HG03196 (cell line): ENCODE measurements around the gene GPR137B.
A peak's percentile ranks its signal among the peaks of the same experiment; 100 is the strongest.
"Not testable (repeated sequence)": the region's sequence is repeated elsewhere in the genome, so short reads cannot be mapped to it uniquely, and the experiment has no call there.

Experiments used
- ATAC-seq: cut with Tn5 transposase; IDR thresholded peaks from one replicate; pipeline ENCODE4 v1.9.1; 2021; ENCODE audit not compliant: unreplicated experiment

Gene GPR137B, protein sequence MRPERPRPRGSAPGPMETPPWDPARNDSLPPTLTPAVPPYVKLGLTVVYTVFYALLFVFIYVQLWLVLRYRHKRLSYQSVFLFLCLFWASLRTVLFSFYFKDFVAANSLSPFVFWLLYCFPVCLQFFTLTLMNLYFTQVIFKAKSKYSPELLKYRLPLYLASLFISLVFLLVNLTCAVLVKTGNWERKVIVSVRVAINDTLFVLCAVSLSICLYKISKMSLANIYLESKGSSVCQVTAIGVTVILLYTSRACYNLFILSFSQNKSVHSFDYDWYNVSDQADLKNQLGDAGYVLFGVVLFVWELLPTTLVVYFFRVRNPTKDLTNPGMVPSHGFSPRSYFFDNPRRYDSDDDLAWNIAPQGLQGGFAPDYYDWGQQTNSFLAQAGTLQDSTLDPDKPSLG

DNA sequence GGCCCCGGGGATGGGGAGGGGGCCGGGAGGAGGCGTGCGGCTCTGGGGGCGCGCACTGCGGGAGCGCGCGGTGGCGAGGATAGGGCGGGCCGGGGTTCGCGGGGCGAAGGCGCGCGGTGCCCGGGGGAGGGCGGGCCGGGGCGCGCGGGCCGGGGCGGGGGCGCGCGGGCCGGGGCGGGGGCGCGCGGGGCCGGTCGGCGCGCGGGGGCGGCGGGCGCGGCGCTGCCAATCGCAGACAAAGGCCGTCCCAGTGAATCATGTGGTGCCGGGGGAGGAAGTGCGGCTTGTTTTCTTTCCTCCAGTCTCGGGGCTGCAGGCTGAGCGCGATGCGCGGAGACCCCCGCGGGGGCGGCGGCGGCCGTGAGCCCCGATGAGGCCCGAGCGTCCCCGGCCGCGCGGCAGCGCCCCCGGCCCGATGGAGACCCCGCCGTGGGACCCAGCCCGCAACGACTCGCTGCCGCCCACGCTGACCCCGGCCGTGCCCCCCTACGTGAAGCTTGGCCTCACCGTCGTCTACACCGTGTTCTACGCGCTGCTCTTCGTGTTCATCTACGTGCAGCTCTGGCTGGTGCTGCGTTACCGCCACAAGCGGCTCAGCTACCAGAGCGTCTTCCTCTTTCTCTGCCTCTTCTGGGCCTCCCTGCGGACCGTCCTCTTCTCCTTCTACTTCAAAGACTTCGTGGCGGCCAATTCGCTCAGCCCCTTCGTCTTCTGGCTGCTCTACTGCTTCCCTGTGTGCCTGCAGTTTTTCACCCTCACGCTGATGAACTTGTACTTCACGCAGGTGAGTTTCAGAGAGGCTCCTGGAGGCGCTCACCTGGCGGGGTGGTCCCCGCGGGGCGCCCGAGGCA, at the start of gene GPR137B:
Gene GPR137B, plus strand, starts transcription at position 287 of the 851 bp plus-strand sequence. Its CDS starts 84 bp downstream, at position 371.
- peak; percentile 60 for ATAC-seq

DNA sequence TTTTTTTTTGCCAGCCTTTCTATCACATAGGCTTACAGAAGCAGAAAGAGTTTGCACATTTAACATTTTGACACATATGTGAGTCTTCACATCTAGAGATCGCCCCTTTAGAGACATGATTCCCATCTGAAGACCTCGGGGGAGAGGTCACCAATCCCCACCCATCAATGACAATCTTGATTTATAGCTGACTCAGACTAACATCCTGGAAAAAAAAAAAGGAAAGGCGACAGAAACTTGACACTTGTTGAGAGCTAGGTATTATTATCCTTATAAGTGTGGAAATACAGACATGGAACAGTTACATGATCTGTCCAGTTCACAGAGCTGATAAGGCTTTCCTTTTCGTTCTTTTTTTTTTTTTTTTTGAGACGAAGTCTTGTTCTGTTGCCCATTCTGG, 49.4 kb upstream of the GPR137B start:
- ATAC-seq, result no peak

DNA sequence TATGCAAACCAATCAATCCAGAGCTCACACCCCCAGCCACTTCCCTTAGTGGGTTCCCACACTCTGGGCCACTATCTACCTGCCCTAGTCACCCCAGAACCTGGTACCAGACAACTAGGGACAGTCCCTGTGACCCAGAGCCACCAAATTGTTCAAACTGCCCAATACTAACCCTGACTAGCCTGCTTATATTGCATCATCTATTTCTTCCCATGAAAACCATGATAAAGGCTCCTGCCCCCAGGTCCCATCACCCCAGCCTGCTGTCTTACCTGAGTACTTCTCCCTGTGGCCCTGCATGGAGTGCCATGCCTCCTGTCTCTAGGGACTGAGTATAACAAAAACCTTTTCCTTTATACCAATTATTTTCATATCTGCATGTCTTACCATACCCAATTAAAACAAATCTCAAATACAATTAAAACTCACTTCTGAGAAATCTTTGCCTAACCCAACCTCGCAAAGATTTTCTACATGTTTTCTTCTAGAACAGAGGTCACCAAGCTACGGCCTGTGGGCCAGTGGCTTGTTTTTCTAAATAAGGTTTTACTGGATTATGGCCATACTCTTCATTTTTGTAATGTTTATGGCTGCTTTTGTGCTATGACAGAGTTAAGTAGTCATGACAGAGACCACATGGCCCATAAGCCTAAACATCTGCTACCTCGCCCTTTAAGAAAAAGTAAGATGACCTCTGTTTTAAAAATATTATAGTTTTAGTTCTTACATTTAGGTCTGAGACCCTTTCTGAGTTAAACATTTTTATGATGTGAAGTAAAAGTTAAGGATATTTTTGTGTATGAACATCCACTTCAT, 46.4 kb upstream of the GPR137B start:
- no peak for ATAC-seq

DNA sequence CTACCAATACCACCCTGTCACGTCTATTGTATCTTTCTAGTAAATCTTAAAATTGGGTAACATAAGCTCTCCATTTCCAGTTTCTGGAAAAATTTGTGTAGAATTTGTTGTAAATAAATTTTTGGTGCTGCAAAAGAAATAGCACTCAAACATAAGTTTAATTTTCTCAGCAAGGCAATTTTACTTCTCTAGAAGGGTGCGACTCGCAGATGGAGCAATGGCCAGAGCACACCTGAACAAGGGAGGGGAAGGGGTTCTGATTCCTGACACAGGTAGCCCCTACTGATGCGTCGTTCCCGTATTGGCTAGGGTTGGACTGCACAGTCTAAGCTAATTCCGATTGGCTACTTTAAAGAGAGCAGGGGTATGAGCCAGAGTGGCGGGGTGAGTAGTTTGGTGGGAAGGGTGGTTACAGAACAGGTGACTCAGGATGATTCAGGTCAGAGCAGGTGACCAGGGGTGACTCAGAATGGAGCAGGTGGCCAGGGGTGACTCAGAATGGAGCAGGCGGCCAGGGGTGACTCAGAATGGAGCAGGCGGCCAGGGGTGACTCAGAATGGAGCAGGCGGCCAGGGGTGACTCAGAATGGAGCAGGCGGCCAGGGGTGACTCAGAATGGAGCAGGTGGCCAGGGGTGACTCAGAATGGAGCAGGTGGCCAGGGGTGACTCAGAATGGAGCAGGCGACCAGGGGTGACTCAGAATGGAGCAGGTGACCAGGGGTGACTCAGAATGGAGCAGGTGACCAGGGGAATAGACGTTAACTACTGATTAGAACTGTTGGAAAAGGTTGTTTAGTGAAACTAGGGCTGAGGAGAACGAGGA, 45.5 kb upstream of the GPR137B start:
- not testable (repeated sequence) for ATAC-seq

DNA sequence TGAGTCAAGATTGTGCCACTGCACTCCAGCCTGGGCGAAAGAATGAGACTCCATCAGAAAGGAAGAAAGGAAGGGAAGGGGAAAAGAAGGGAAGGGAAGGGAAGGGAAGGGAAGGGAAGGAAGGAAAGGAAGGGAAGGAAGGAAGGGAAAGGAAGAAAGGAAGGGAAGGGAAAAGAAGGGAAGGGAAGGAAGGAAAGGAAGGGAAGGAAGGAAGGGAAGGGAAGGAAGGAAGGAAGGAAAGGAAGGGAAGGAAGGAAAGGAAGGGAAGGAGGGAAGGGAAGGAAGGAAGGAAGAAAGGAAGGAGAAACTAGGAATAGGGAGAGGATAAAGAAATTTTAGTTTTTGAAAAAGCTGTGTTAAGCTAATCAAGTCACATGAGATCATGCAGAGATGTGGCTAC, 44.1 kb upstream of the GPR137B start:
- no peak for ATAC-seq

DNA sequence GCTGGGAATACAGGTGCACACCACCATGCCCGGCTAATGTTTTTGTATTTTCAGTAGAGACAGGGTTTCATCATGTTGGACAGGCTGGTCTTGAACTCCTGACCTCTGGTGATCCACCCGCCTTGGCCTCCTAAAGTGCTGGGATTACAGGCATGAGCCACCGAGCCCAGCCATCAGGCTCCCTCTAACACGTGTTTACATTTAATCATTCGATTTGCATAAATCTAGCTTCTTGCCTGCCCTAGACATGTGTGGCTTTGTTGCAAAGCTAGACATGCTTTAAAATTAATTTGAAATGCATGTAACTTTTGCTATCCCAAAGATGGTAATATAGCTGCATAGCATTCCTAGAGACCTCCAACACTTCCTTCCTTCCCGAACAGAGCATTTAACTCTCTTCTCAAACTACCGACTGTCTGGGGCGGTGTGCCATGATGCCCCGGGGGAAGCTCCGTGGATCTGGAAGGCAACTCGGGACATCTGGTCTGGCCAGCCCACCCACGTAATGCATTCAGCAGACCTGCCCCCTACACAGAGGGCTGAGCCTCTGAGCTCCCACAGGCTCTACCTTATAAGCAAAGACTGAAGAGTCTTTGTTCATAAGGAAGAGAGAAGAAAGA, 42.9 kb upstream of the GPR137B start:
- ATAC-seq, result no peak

DNA sequence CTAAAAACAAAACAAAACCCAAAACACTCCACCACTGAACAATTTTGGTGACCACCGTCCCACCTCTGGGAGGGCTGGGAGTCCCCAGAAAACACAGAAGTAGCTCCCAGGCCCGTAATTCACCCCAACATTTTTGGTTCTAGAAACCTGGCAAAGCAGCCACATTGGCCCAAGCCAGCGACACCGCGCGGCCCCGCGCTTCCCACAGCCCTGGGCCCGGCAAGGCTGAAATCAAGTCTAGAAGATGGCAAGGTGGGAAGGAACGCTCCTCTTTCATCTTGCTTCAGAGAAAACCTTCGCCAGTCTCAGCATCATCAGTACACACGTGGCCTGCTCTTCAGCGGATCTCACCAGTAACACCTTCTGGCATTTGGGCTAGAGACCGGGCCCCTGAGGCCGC, 41.5 kb upstream of the GPR137B start:
- ATAC-seq, result no peak

DNA sequence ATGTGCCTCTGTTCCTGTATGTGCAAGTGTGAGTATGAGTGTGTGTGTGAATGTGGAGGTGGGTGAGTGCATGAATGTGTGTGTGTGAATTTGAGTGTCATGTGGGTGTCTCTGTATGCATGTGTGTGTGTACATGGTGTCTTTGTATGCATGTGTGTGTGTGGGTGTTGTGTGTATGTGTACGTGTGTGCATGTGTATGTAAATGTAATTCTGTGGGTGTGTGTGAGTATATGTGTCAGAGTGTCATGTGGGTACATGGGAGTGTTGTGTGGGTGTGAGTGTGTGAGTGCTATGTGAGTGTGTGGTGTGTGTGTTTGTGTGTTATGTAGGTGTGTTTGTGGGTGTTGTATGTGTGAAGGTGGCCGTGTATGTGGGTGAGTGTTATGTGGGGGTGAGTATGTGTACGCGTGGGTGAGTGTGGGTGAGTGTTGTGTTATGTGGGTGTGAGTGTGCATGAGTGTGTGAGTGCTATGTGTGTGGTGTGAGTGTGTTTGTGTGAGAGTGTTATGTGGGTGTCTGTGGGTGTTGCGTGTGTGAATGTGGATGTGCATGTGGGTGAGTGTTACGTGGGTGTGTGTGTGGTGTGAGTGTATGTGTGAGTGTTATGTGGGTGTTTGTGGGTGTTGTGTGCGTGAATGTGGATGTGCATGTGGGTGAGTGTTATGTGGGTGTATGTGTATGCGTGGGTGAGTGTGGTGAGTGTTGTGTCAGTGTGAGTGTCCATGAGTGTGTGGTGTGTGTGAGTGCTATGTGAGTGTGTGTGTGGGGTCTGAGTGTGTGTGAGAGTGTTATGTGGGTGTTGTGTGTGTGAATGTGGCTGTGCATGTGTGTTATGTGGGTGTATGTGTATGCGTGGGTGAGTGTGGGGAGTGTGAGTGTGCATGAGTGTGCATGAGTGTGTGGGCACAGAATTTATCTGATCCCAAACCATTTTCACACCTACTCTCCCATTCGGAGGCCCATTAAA, 40.8 kb upstream of the GPR137B start:
- ATAC-seq, result no peak

DNA sequence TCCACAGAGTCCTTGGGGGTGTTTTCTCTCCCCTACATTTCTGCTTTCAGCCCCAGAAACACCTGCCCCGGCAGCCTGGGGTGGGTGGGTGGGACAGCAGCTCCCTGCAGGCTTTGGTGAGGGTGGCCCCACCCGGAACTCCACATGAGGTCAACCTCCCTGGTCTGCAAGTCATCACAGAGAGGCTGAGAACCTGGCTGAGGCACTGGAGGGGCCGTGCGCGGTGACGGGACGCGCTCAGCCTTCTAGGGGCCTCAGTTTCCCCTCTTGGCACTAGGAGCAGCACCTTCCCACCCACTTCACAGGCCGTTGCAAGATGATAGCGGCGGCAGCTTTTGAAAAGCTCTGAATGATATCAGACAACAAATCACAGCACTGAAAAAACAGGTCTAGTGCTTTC, 39.7 kb upstream of the GPR137B start:
- ATAC-seq, result no peak

DNA sequence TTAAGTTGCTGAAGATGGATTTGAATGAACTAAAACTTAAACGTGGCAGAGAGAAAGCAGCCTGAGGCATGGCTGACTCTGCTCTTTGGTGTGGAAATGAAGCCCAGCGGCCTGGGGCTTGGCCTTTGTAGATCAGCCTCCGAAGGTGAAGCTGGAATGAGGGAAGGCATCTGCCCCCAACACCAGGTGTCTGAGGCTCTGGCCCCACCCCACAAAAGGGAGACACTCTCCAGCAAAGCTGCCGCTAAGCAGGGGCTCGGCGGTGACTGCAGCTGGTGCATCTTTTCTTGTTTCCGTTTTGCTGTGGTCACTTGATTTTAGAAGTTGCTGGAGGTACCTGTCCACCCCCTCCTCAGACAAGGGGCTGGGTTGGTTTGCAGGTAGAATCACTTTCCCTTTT, 39.3 kb upstream of the GPR137B start:
- no peak for ATAC-seq

DNA sequence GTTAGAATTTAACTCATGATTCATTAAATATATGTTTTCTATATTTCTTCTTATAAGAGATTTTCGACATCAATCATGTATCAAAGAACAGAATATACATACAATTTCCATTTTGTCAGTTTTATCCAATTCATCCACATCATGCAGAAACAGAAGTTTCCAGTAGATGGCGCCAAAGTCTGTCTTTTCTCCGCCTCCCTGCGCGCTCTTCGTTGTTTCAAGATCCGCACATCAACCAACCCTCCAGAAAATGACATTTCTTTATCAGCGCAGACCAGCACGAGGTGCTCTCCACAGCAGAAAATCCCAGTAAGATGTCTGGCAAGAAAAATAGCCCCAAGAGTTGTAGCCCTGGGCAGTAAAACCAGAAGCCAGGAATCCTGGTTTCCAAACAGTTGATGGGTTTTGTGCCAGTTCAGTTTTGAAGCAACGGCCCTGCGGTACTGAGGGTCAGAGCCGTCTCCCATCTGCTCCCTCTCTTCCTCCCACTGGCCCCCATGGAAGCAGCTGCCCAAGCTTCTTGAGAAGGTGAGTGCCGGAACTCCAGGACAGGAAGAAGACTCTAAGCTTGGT, 38.6 kb upstream of the GPR137B start:
- ATAC-seq, result no peak

DNA sequence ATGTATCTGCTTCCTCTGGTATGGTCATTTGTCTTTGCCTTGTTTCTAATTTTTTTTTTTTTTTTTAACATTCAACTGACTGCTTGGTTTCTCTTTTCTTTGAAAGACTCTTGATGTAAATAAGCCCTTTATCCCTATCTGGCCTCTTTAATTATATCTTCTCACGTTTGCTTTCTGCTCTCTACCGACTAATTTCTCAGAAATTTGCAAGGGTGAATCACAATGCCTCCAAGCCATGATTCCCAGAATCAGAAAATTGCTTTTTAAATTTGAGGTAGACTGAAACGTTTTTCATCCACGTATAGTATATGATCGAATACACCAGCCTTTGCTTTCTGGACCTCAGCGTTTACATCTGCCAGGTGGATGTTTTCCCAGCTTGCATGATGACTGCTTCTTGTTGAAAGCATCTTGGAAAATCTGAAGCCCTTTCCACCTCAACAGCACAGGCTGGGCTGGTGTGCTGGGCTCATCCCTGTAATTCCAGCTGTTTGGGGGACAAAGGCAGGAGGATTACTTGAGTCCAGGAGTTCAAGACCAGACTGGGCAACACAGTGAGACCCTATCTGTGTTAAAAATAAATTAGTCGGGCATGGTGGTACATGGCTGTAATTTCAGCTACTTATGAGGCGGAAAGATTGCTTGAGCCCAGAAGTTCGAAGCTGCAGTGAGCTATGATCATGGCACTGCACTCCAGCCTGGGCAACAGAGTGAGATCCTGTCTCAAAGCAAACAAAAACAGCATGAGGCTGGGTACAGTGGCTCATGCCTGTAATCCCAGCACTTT, 35.0 kb upstream of the GPR137B start:
- ATAC-seq, result no peak

DNA sequence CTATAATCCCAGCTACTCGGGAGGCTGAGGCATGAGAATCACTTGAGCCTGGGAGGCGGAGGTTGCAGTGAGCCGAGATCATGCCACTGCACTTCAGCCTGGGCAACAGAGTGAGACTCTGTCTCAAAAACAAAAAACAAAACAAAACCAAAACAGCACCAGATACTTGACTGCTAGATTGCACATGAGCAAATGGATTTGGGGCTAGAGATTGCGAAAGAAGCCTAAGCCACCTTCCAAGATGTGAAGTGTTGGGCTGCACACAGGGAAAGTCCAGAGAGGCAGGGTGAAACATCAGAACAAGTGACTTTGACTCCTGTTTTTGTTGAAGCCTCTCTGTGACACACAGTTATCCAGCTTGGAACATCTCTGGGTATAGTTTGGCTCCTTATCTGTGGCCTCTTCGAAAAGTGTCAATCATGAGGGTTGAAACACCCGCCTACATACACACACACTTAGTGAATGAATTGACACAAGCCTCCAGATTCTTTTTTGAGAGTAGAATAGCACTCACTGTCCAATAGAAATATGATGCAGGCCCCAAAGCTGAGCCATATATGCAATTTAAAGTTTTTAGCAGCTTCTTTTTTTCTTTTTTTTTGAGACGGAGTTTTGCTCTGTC, 34.2 kb upstream of the GPR137B start:
- no peak for ATAC-seq

DNA sequence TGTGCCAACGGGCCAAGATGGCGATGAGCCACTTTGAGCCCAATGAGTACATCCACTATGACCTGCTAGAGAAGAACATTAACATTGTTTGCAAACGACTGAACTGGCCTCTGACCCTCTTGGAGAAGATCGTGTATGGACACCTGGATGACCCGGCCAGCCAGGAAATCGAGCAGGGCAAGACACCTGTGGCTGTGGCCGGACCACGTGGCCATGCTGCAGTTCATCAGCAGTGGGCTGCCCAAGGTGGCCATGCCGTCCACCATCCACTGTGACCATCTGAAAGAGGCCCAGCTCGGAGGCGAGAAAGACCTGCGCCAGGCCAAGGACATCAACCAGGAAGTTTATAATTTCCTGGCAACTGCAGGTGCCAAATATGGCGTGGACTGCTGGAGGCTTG, 32.2 kb upstream of the GPR137B start:
- ATAC-seq, result no peak

DNA sequence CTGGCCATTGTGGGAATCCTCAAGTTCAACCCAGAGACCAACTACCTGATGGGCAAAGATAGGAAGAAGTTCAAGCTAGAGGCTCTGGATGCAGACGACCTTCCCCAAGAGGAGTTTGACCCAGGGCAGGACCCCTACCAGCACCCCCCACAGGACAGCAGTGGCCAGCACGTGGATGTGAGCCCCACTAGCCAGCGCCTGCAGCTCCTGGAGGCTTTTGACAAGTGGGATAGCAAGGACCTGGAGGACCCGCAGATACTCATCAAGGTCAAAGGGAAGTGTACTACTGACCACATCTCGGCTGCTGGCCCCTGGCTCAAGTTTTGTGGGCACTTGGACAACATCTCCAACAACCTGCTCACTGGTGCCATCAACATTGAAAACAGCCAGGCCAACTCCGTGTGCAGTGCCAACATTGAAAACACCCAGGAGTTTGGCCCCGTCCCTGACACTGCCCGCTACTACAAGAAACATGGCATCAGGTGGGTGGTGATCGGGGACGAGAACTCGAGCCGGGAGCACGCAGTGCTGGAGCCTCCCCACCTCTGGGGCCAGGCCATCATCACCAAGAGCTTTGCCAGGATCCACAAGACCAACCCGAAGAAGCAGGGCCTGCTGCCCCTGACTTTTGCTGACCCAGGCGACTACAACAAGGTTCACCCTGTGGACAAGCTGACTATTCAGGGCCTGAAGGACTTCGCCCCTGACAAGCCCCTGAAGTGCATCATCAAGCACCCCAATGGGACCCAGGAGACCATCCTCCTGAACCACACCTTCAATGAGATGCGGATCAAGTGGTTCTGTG, 30.6 kb upstream of the GPR137B start:
- ATAC-seq, result no peak

DNA sequence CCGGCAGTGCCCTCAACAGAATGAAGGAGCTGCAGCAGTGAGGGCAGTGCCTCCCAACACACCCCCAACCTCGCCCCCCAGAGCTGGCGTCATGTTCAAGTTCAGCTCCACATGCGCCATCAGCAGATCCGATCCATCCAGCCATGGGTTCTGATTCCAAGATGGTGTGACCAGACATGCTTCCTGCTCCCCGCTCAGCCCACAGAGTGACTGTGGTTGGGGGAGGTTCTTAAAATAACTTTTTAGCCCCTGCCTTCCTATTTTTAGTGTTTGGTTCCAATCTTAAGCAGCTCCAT, 30.1 kb upstream of the GPR137B start:
- ATAC-seq, result no peak
